NCI-H1930 (cell line): ENCODE data around the gene DFFA.

Experiments
- DNase-seq, 2 experiments: peaks; one replicate each; lab custom pipeline; 2025; lab: John Stamatoyannopoulos, UW

Gene DFFA

GRCh38 chr1:10472220-10473144, at the start of gene DFFA:
Gene DFFA, minus strand, starts transcription at chr1:10472529. Its CDS starts 71 bp downstream, at chr1:10472458.
- DNase-seq: peak; percentile 92 to 94

GRCh38 chr1:10521537-10522157, 49.3 kb upstream of the DFFA start:
- no peak for DNase-seq

GRCh38 chr1:10520952-10521351, 48.6 kb upstream of the DFFA start:
- no peak for DNase-seq

GRCh38 chr1:10520497-10520896, 48.2 kb upstream of the DFFA start:
- DNase-seq: no peak

- no peak for DNase-seq
These were observed 46.7 kb upstream of the DFFA start for GRCh38 chr1:10519016-10519417.

GRCh38 chr1:10517677-10517982, 45.3 kb upstream of the DFFA start:
- DNase-seq: no peak

GRCh38 chr1:10516925-10517676, 44.8 kb upstream of the DFFA start:
- DNase-seq: no peak

- no peak for DNase-seq
These were observed 43.8 kb upstream of the DFFA start for GRCh38 chr1:10515976-10516750.

- no peak for DNase-seq
These were observed 43.1 kb upstream of the DFFA start for GRCh38 chr1:10515301-10515975.

GRCh38 chr1:10514490-10515235, 42.3 kb upstream of the DFFA start:
- peak; percentile 25 to 51 for DNase-seq

- no peak for DNase-seq
These were observed 40.9 kb upstream of the DFFA start for GRCh38 chr1:10513199-10513598.

GRCh38 chr1:10511494-10511885, 39.2 kb upstream of the DFFA start:
- no peak for DNase-seq

GRCh38 chr1:10510520-10511493, 38.5 kb upstream of the DFFA start:
- DNase-seq: no peak

- DNase-seq: no peak
These were observed 37.6 kb upstream of the DFFA start for GRCh38 chr1:10509809-10510509.

GRCh38 chr1:10508511-10508951, 36.2 kb upstream of the DFFA start:
- DNase-seq: no peak

- DNase-seq: peak; percentile 59 to 62
These were observed 35.0 kb upstream of the DFFA start for GRCh38 chr1:10507111-10507879.

GRCh38 chr1:10506677-10507047, 34.3 kb upstream of the DFFA start:
- DNase-seq: no peak
